ENCODE data around the gene ALX3.

ALX3 gene

GRCh38 chr1:110089561-110090275, 19.2 kb upstream of the ALX3 start:
- H3K4me3 ChIP-seq (ENCODE audit: low read length in 2 of 2): no peak overlapping the region
- H3K36me3 ChIP-seq (ENCODE audit: control insufficient read depth in 2 of 2, insufficient read depth in 2 of 2, low read length in 2 of 2): no peaks in the 10 kb centered on the region
- no peak overlapping the region for H3K27ac ChIP-seq (ENCODE audit: low read length)
- no peaks in the 10 kb centered on the region for H3K4me1 ChIP-seq (ENCODE audit: control insufficient read depth, insufficient read depth, low read length)
- no peaks in the 10 kb centered on the region for H3K9me3 ChIP-seq (ENCODE audit: control insufficient read depth in 2 of 2, low read length in 2 of 2)
- peaks cover 0 to 4% of the 10 kb centered on the region in 2 donors for H3K27me3 ChIP-seq (ENCODE audit: control insufficient read depth in 1 of 2, insufficient read depth in 2 of 2, low read length in 2 of 2)
- no peak overlapping the region for H3K9ac ChIP-seq (ENCODE audit: low read length in 2 of 2)

GRCh38 chr1:110088739-110089316, 18.4 kb upstream of the ALX3 start:
- Histone ChIP-seq H3K9ac (ENCODE audit: low read length in 2 of 2) (no peak overlapping the region), H3K9me3 (ENCODE audit: control insufficient read depth in 2 of 2, low read length in 2 of 2) (no peaks in the 10 kb centered on the region), H3K27me3 (ENCODE audit: control insufficient read depth in 1 of 2, insufficient read depth in 2 of 2, low read length in 2 of 2) (peaks cover 4% of the 10 kb centered on the region in 2 donors), H3K4me1 (ENCODE audit: control insufficient read depth, insufficient read depth, low read length) (peaks cover 8% of the 10 kb centered on the region), H3K27ac (ENCODE audit: low read length) (no peak overlapping the region), H3K36me3 (ENCODE audit: control insufficient read depth in 2 of 2, insufficient read depth in 2 of 2, low read length in 2 of 2) (no peaks in the 10 kb centered on the region), H3K4me3 (ENCODE audit: low read length in 2 of 2) (no peak overlapping the region)

- Histone ChIP-seq H3K9ac (ENCODE audit: low read length in 2 of 2) (no peak overlapping the region), H3K36me3 (ENCODE audit: control insufficient read depth in 2 of 2, insufficient read depth in 2 of 2, low read length in 2 of 2) (no peaks in the 10 kb centered on the region), H3K4me1 (ENCODE audit: control insufficient read depth, insufficient read depth, low read length) (peaks cover 15% of the 10 kb centered on the region), H3K9me3 (ENCODE audit: control insufficient read depth in 2 of 2, low read length in 2 of 2) (no peaks in the 10 kb centered on the region), H3K4me3 (ENCODE audit: low read length in 2 of 2) (no peak overlapping the region), H3K27ac (ENCODE audit: low read length) (no peak overlapping the region), H3K27me3 (ENCODE audit: control insufficient read depth in 1 of 2, insufficient read depth in 2 of 2, low read length in 2 of 2) (peaks cover 4 to 6% of the 10 kb centered on the region in 2 donors)
Measured at GRCh38 chr1:110087812-110088738, 17.6 kb upstream of the ALX3 start.

- peaks cover 15% of the 10 kb centered on the region for H3K4me1 ChIP-seq (ENCODE audit: control insufficient read depth, insufficient read depth, low read length)
- H3K4me3 ChIP-seq (ENCODE audit: low read length in 2 of 2): no peak overlapping the region
- no peak overlapping the region for H3K27ac ChIP-seq (ENCODE audit: low read length)
- H3K9me3 ChIP-seq (ENCODE audit: control insufficient read depth in 2 of 2, low read length in 2 of 2): no peaks in the 10 kb centered on the region
- no peak overlapping the region for H3K9ac ChIP-seq (ENCODE audit: low read length in 2 of 2)
- H3K27me3 ChIP-seq (ENCODE audit: control insufficient read depth in 1 of 2, insufficient read depth in 2 of 2, low read length in 2 of 2): peaks cover 8 to 9% of the 10 kb centered on the region in 2 donors
- no peaks in the 10 kb centered on the region for H3K36me3 ChIP-seq (ENCODE audit: control insufficient read depth in 2 of 2, insufficient read depth in 2 of 2, low read length in 2 of 2)
Measured at GRCh38 chr1:110086961-110087360, 16.5 kb upstream of the ALX3 start.

GRCh38 chr1:110085671-110086070, 15.2 kb upstream of the ALX3 start:
- no peaks in the 10 kb centered on the region for H3K9me3 ChIP-seq (ENCODE audit: control insufficient read depth in 2 of 2, low read length in 2 of 2)
- H3K36me3 ChIP-seq (ENCODE audit: control insufficient read depth in 2 of 2, insufficient read depth in 2 of 2, low read length in 2 of 2): no peaks in the 10 kb centered on the region
- H3K4me3 ChIP-seq (ENCODE audit: low read length in 2 of 2): no peak overlapping the region
- H3K9ac ChIP-seq (ENCODE audit: low read length in 2 of 2): no peak overlapping the region
- peaks cover 15% of the 10 kb centered on the region for H3K4me1 ChIP-seq (ENCODE audit: control insufficient read depth, insufficient read depth, low read length)
- H3K27me3 ChIP-seq (ENCODE audit: control insufficient read depth in 1 of 2, insufficient read depth in 2 of 2, low read length in 2 of 2): peaks cover 8 to 9% of the 10 kb centered on the region in 2 donors
- no peak overlapping the region for H3K27ac ChIP-seq (ENCODE audit: low read length)

- no peaks in the 10 kb centered on the region for H3K36me3 ChIP-seq (ENCODE audit: control insufficient read depth in 2 of 2, insufficient read depth in 2 of 2, low read length in 2 of 2)
- H3K27me3 ChIP-seq (ENCODE audit: control insufficient read depth in 1 of 2, insufficient read depth in 2 of 2, low read length in 2 of 2): peaks cover 8 to 9% of the 10 kb centered on the region in 2 donors
- H3K9ac ChIP-seq (ENCODE audit: low read length in 2 of 2): peak overlapping the region; percentile 59 to 69
- no peaks in the 10 kb centered on the region for H3K9me3 ChIP-seq (ENCODE audit: control insufficient read depth in 2 of 2, low read length in 2 of 2)
- peaks cover 15% of the 10 kb centered on the region for H3K4me1 ChIP-seq (ENCODE audit: control insufficient read depth, insufficient read depth, low read length)
- peak overlapping the region; percentile 69 for H3K27ac ChIP-seq (ENCODE audit: low read length)
- peak overlapping the region; percentile 71 to 81 for H3K4me3 ChIP-seq (ENCODE audit: low read length in 2 of 2)
Measured at GRCh38 chr1:110084227-110085078, 14.0 kb upstream of the ALX3 start.

- Histone ChIP-seq H3K4me1 (ENCODE audit: control insufficient read depth, insufficient read depth, low read length) (peaks cover 15% of the 10 kb centered on the region), H3K36me3 (ENCODE audit: control insufficient read depth in 2 of 2, insufficient read depth in 2 of 2, low read length in 2 of 2) (no peaks in the 10 kb centered on the region), H3K9ac (ENCODE audit: low read length in 2 of 2) (peak overlapping the region; percentile 59 to 69), H3K27ac (ENCODE audit: low read length) (peak overlapping the region; percentile 69), H3K4me3 (ENCODE audit: low read length in 2 of 2) (peak overlapping the region; percentile 71 to 81), H3K9me3 (ENCODE audit: control insufficient read depth in 2 of 2, low read length in 2 of 2) (no peaks in the 10 kb centered on the region), H3K27me3 (ENCODE audit: control insufficient read depth in 1 of 2, insufficient read depth in 2 of 2, low read length in 2 of 2) (peaks cover 8 to 9% of the 10 kb centered on the region in 2 donors)
Measured at GRCh38 chr1:110083866-110084226, 13.4 kb upstream of the ALX3 start.

- Histone ChIP-seq H3K4me3 (ENCODE audit: low read length in 2 of 2) (peak overlapping the region; percentile 71 to 81), H3K36me3 (ENCODE audit: control insufficient read depth in 2 of 2, insufficient read depth in 2 of 2, low read length in 2 of 2) (no peaks in the 10 kb centered on the region), H3K4me1 (ENCODE audit: control insufficient read depth, insufficient read depth, low read length) (peaks cover 15% of the 10 kb centered on the region), H3K27me3 (ENCODE audit: control insufficient read depth in 1 of 2, insufficient read depth in 2 of 2, low read length in 2 of 2) (peaks cover 7 to 8% of the 10 kb centered on the region in 2 donors), H3K27ac (ENCODE audit: low read length) (no peak overlapping the region), H3K9ac (ENCODE audit: low read length in 2 of 2) (peak overlapping the region in 1 of 2 donors; percentile 59), H3K9me3 (ENCODE audit: control insufficient read depth in 2 of 2, low read length in 2 of 2) (no peaks in the 10 kb centered on the region)
Measured at GRCh38 chr1:110083061-110083865, 12.8 kb upstream of the ALX3 start.

GRCh38 chr1:110082477-110082876, 12.0 kb upstream of the ALX3 start:
- H3K4me1 ChIP-seq (ENCODE audit: control insufficient read depth, insufficient read depth, low read length): peaks cover 15% of the 10 kb centered on the region
- no peaks in the 10 kb centered on the region for H3K9me3 ChIP-seq (ENCODE audit: control insufficient read depth in 2 of 2, low read length in 2 of 2)
- no peak overlapping the region for H3K9ac ChIP-seq (ENCODE audit: low read length in 2 of 2)
- H3K27ac ChIP-seq (ENCODE audit: low read length): no peak overlapping the region
- H3K36me3 ChIP-seq (ENCODE audit: control insufficient read depth in 2 of 2, insufficient read depth in 2 of 2, low read length in 2 of 2): no peaks in the 10 kb centered on the region
- H3K27me3 ChIP-seq (ENCODE audit: control insufficient read depth in 1 of 2, insufficient read depth in 2 of 2, low read length in 2 of 2): peaks cover 7 to 8% of the 10 kb centered on the region in 2 donors
- no peak overlapping the region for H3K4me3 ChIP-seq (ENCODE audit: low read length in 2 of 2)
